PC-3 (cell line): ENCODE measurements around the gene ACTN4. TPM values are rescaled to one million over a fixed set of nuclear protein-coding genes. Genes with fewer than 3 reads are reported as not detected.
A peak's percentile ranks its signal among the peaks of the same experiment; 100 is the strongest.

Experiments used
- ATAC-seq: fragments of 200-7000 bp; cut with Tn5 transposase; 2 replicates; pipeline ENCODE4 v1.9.1; 2020; ENCODE audit warnings: mild to moderate bottlenecking, moderate library complexity
- BruUV-seq: library from RNA; stranded (reverse); fragments of 400-500 nt; replicated peaks from 2 replicates; lab custom pipeline; 2021; lab: Mats Ljungman, UMichigan
- CTCF ChIA-PET: fragments of 300-600 bp; sonication (Branson Sonifier 250); formaldehyde crosslinking; loops from one replicate; lab custom pipeline; 2022; ENCODE audit warnings: antibody characterized with exemption; lab: Charles Lee
- POLR2A ChIA-PET: fragments of 300-600 bp; sonication (Branson Sonifier 250); formaldehyde crosslinking; loops from one replicate; lab custom pipeline; 2022; ENCODE audit warnings: antibody characterized with exemption; ENCODE audit not compliant: unreplicated experiment; lab: Charles Lee
- DNase-seq: peaks from one replicate; pipeline ENCODE4 v3.0.0-alpha.2; 2015
- H2AFZ ChIP-seq: fragments of 300-600 bp; sonication (generic); 2 replicates; pipeline ENCODE4 v1.6.0; 2016; ENCODE audit warnings: antibody characterized with exemption, low read length
- H3F3A ChIP-seq: fragments of 300-600 bp; sonication (generic); one replicate; pipeline ENCODE4 v1.6.0; 2017; ENCODE audit warnings: antibody characterized with exemption, low read length, control low read depth, mild to moderate bottlenecking; ENCODE audit not compliant: unreplicated experiment
- H3K27ac ChIP-seq: fragments of 300-600 bp; sonication (generic); 2 replicates; pipeline ENCODE4 v1.5.1; 2016; ENCODE audit warnings: mild to moderate bottlenecking, low read length
- H3K27me3 ChIP-seq: fragments of 300-600 bp; sonication (generic); 2 replicates; pipeline ENCODE4 v1.6.1; 2016; ENCODE audit warnings: low read length, mixed read lengths
- H3K36me3 ChIP-seq: fragments of 300-600 bp; sonication (generic); 2 replicates; pipeline ENCODE4 v1.6.1; 2016; ENCODE audit warnings: low read depth, mixed run types, low read length, mixed read lengths
- H3K4me1 ChIP-seq: fragments of 300-600 bp; sonication (generic); 2 replicates; pipeline ENCODE4 v1.5.1; 2016; ENCODE audit warnings: low read length; ENCODE audit not compliant: insufficient read depth
- H3K4me2 ChIP-seq: fragments of 300-600 bp; sonication (generic); 2 replicates; pipeline ENCODE4 v1.6.0; 2016; ENCODE audit warnings: low read length
- H3K4me3 ChIP-seq: fragments of 300-600 bp; sonication (generic); 2 replicates; pipeline ENCODE4 v1.5.1; 2016; ENCODE audit warnings: mild to moderate bottlenecking, low read length, mixed read lengths
- H3K79me2 ChIP-seq: fragments of 300-600 bp; sonication (generic); 2 replicates; pipeline ENCODE4 v1.6.1; 2017; ENCODE audit warnings: low read length, mixed read lengths
- H3K9ac ChIP-seq: fragments of 300-600 bp; sonication (generic); 2 replicates; pipeline ENCODE4 v1.6.0; 2016; ENCODE audit warnings: mild to moderate bottlenecking, low read length
- H3K9me2 ChIP-seq: fragments of 300-600 bp; sonication (generic); replicated peaks from 2 replicates; pipeline ENCODE4 v1.6.1; 2016; ENCODE audit warnings: mixed run types, low read length, mixed read lengths
- H3K9me3 ChIP-seq: fragments of 300-600 bp; sonication (generic); 2 replicates; pipeline ENCODE4 v1.6.1; 2016; ENCODE audit warnings: low read length, mixed read lengths
- H4K20me1 ChIP-seq: fragments of 300-600 bp; sonication (generic); 2 replicates; pipeline ENCODE4 v1.6.1; 2016; ENCODE audit warnings: low read length, mixed read lengths
- CTCF ChIP-seq: fragments of 300-600 bp; sonication (generic); conservative IDR thresholded peaks from 2 replicates; pipeline ENCODE4 v1.5.1; 2017; ENCODE audit warnings: antibody characterized with exemption, low read depth, mild to moderate bottlenecking, low read length
- EZH2 ChIP-seq: fragments of 300-600 bp; sonication (generic); IDR thresholded peaks from one replicate; pipeline ENCODE4 v1.6.1; 2017; ENCODE audit warnings: antibody characterized with exemption, mild to moderate bottlenecking, low read length; ENCODE audit not compliant: unreplicated experiment
- EZH2phosphoT487 ChIP-seq: fragments of 300-600 bp; sonication (generic); IDR thresholded peaks from 2 replicates; pipeline ENCODE4 v1.6.1; 2018; ENCODE audit warnings: mild to moderate bottlenecking, antibody characterized with exemption, low read length, borderline replicate concordance
- intact Hi-C: fragments of 100-400 bp; cut with micrococcal nuclease; formaldehyde crosslinking; loops from 2 replicates; pipeline ENCODE4 v1.9.0; 2023
- total RNA-seq: library from RNA; depleted of rRNA; stranded (reverse); fragments of >200 nt; gene quantifications from 2 replicates; pipeline ENCODE4 v1.2.3, GENCODE V29; 2014

ACTN4 gene
- total RNA-seq, 1 experiment from 2014 or later, result 397 TPM

- peaks cover 6% of the 10 kb centered on the region for H3F3A ChIP-seq
- no peaks in the 10 kb centered on the region for H3K27me3 ChIP-seq
- POLR2A ChIA-PET, result no interaction called here
- peak; percentile 65 for DNase-seq
- TF ChIP-seq CTCF (no peak), EZH2phosphoT487 (no peak), EZH2 (no peak)
- peak overlapping the region; percentile 33 for H3K9ac ChIP-seq
- no peaks in the 10 kb centered on the region for H3K9me3 ChIP-seq
- CTCF ChIA-PET, result no interaction called here
- H3K4me1 ChIP-seq, result peaks cover 16% of the 10 kb centered on the region
- peaks cover 2% of the 10 kb centered on the region; the same call in 1 of the 2 replicates for H3K36me3 ChIP-seq
- no peak overlapping the region for H3K27ac ChIP-seq
- BruUV-seq, result no TSS peak
- H3K4me2 ChIP-seq, result peak overlapping the region; percentile 75
- no peaks in the 10 kb centered on the region for H3K9me2 ChIP-seq
- peak overlapping the region; percentile 52 for H3K4me3 ChIP-seq
- H2AFZ ChIP-seq, result no peak overlapping the region
- no peaks in the 10 kb centered on the region for H4K20me1 ChIP-seq
- ATAC-seq, result no peak
- intact Hi-C loops, result loop anchor here (5.0 kb wide), 1 partner anchor 61 kb away; no protein-coding TSS in a partner anchor
- H3K79me2 ChIP-seq, result no peaks in the 10 kb centered on the region
These were observed 89.2 kb downstream of the ACTN4 start for GRCh38 chr19:38736413-38737280.

- Histone ChIP-seq H3K9me3 (no peaks in the 10 kb centered on the region), H3K9me2 (no peaks in the 10 kb centered on the region), H3K27ac (no peak overlapping the region), H3K27me3 (no peaks in the 10 kb centered on the region), H4K20me1 (no peaks in the 10 kb centered on the region), H3K79me2 (no peaks in the 10 kb centered on the region), H3K4me3 (no peak overlapping the region), H3K36me3 (no peaks in the 10 kb centered on the region), H3K4me2 (no peak overlapping the region), H3K4me1 (peaks cover 16% of the 10 kb centered on the region), H3K9ac (no peak overlapping the region), H3F3A (peaks cover 6% of the 10 kb centered on the region), H2AFZ (no peak overlapping the region)
- DNase-seq (no peak), ATAC-seq (no peak)
- TF ChIP-seq CTCF (no peak), EZH2 (no peak), EZH2phosphoT487 (no peak)
- CTCF ChIA-PET, result no interaction called here
- intact Hi-C loops, result loop anchor here (5.0 kb wide), 1 partner anchor 60 kb away; no protein-coding TSS in a partner anchor
- BruUV-seq, result no TSS peak
- POLR2A ChIA-PET, result no interaction called here
These were observed 89.9 kb downstream of the ACTN4 start for GRCh38 chr19:38737281-38737865.
